WTC11 (cell line): ENCODE measurements around the gene CMTM4. TPM values are rescaled to one million over a fixed set of nuclear protein-coding genes. Genes with fewer than 3 reads are reported as not detected.

ENCODE experiments used
- ATAC-seq: fragments of 200-7000 bp; cut with Tn5 transposase; 2 replicates; pipeline ENCODE4 v1.10.0; 2021; ENCODE audit warnings: mild to moderate bottlenecking, moderate library complexity
- CTCF ChIA-PET: fragments of 300-600 bp; sonication (Branson Sonifier 250); formaldehyde crosslinking; loops from one replicate; lab custom pipeline; 2021; ENCODE audit warnings: antibody characterized with exemption; lab: Charles Lee
- POLR2A ChIA-PET: fragments of 350-600 bp; sonication (Branson Sonifier 250); formaldehyde crosslinking; loops from one replicate; lab custom pipeline; 2021; ENCODE audit warnings: antibody characterized with exemption; lab: Charles Lee
- DNase-seq: peaks from one replicate; pipeline ENCODE4 v3.0.0; 2021; ENCODE audit warnings: low spot score
- H3K27ac Mint-ChIP-seq: 2 replicates; pipeline ENCODE4 v1.8.0; 2021; ENCODE audit warnings: mixed read lengths
- H3K27me3 Mint-ChIP-seq: 2 replicates; pipeline ENCODE4 v1.8.0; 2021; ENCODE audit warnings: low read depth, mild to moderate bottlenecking, moderate library complexity, mixed read lengths
- H3K36me3 Mint-ChIP-seq: 2 replicates; pipeline ENCODE4 v1.8.0; 2021; ENCODE audit warnings: mixed read lengths
- H3K4me1 Mint-ChIP-seq: 2 replicates; pipeline ENCODE4 v1.8.0; 2022; ENCODE audit warnings: mixed read lengths
- H3K4me3 Mint-ChIP-seq: 2 replicates; pipeline ENCODE4 v1.8.0; 2021; ENCODE audit warnings: mild to moderate bottlenecking, moderate library complexity, mixed read lengths
- H3K9me3 Mint-ChIP-seq: 2 replicates; pipeline ENCODE4 v1.8.0; 2021; ENCODE audit warnings: mixed read lengths
- ATF2 ChIP-seq: sonication (generic); formaldehyde crosslinking; IDR thresholded peaks from 2 replicates; pipeline ENCODE4 v1.8.1; 2022; ENCODE audit warnings: low read depth, missing genetic modification reagents, borderline replicate concordance
- ATF6 ChIP-seq: sonication (generic); formaldehyde crosslinking; IDR thresholded peaks from 2 replicates; pipeline ENCODE4 v1.8.1; 2023; ENCODE audit warnings: mild to moderate bottlenecking, missing genetic modification reagents
- CREB1 ChIP-seq: sonication (generic); formaldehyde crosslinking; IDR thresholded peaks from 2 replicates; pipeline ENCODE4 v1.8.0; 2023; ENCODE audit warnings: mild to moderate bottlenecking, missing genetic modification reagents
- CREM ChIP-seq: sonication (generic); formaldehyde crosslinking; IDR thresholded peaks from 2 replicates; pipeline ENCODE4 v1.8.1; 2022; ENCODE audit warnings: mild to moderate bottlenecking, missing genetic modification reagents, moderate library complexity
- E2F1 ChIP-seq: sonication (generic); formaldehyde crosslinking; IDR thresholded peaks from 2 replicates; pipeline ENCODE4 v1.8.0; 2022; ENCODE audit warnings: mild to moderate bottlenecking, missing genetic modification reagents
- E2F4 ChIP-seq: sonication (generic); formaldehyde crosslinking; IDR thresholded peaks from 2 replicates; pipeline ENCODE4 v1.8.1; 2022; ENCODE audit warnings: low read depth, mild to moderate bottlenecking, moderate library complexity, missing genetic modification reagents, borderline replicate concordance
- FOXJ3 ChIP-seq: sonication (generic); formaldehyde crosslinking; IDR thresholded peaks from 2 replicates; pipeline ENCODE4 v1.9.0; 2021; ENCODE audit warnings: missing genetic modification reagents, mild to moderate bottlenecking, borderline replicate concordance
- HMGXB4 ChIP-seq: sonication (generic); formaldehyde crosslinking; IDR thresholded peaks from 2 replicates; pipeline ENCODE4 v1.8.1; 2023; ENCODE audit warnings: mild to moderate bottlenecking, moderate library complexity, missing genetic modification reagents
- IRF2 ChIP-seq: sonication (generic); formaldehyde crosslinking; IDR thresholded peaks from 2 replicates; pipeline ENCODE4 v1.8.0; 2022; ENCODE audit warnings: low read depth, missing genetic modification reagents, borderline replicate concordance
- NR1H2 ChIP-seq: sonication (generic); formaldehyde crosslinking; IDR thresholded peaks from 2 replicates; pipeline ENCODE4 v1.9.0; 2021; ENCODE audit warnings: mild to moderate bottlenecking, moderate library complexity, missing genetic modification reagents
- PREB ChIP-seq: sonication (generic); formaldehyde crosslinking; IDR thresholded peaks from 2 replicates; pipeline ENCODE4 v1.8.1; 2022; ENCODE audit warnings: mild to moderate bottlenecking, missing genetic modification reagents, moderate library complexity, borderline replicate concordance
- SOX15 ChIP-seq: fragments of 250-450 bp; sonication (Bioruptor Pico); IDR thresholded peaks from 2 replicates; pipeline ENCODE4 v1.9.0; 2021; ENCODE audit warnings: mild to moderate bottlenecking
- TEAD4 ChIP-seq: sonication (generic); formaldehyde crosslinking; IDR thresholded peaks from 2 replicates; pipeline ENCODE4 v1.8.0; 2022; ENCODE audit warnings: mild to moderate bottlenecking, missing genetic modification reagents
- USF1 ChIP-seq: sonication (generic); formaldehyde crosslinking; IDR thresholded peaks from 2 replicates; pipeline ENCODE4 v1.8.0; 2022; ENCODE audit warnings: mild to moderate bottlenecking, missing genetic modification reagents
- ZBTB43 ChIP-seq: sonication (generic); formaldehyde crosslinking; IDR thresholded peaks from 2 replicates; pipeline ENCODE4 v1.8.1; 2023; ENCODE audit warnings: mild to moderate bottlenecking, missing genetic modification reagents
- ZNF138 ChIP-seq: sonication (generic); formaldehyde crosslinking; conservative IDR thresholded peaks from 2 replicates; pipeline ENCODE4 v1.8.1; 2022; ENCODE audit warnings: mild to moderate bottlenecking, moderate library complexity, missing genetic modification reagents
- ZNF671 ChIP-seq: fragments of 250-450 bp; sonication (Bioruptor Pico); IDR thresholded peaks from 2 replicates; pipeline ENCODE4 v1.8.0; 2021; ENCODE audit warnings: mild to moderate bottlenecking
- total RNA-seq: library from RNA; stranded (reverse); gene quantifications from 3 replicates; pipeline ENCODE4 v1.2.3, GENCODE V29; 2021

The CMTM4 gene
- total RNA-seq, 1 experiment from 2014 or later: 56.2 TPM

- no peak for TF ChIP-seq ATF2 (CRISPR knock-in tag)
- no peak for TF ChIP-seq ZBTB43
- no peak for TF ChIP-seq PREB (CRISPR knock-in tag)
- no peak for TF ChIP-seq FOXJ3 (CRISPR knock-in tag)
- no peak for TF ChIP-seq ZNF671
- TF ChIP-seq ATF6 (CRISPR knock-in tag): no peak
- no peak for TF ChIP-seq IRF2 (CRISPR knock-in tag)
- TF ChIP-seq HMGXB4 (CRISPR knock-in tag): no peak
These were observed 18.7 kb downstream of the CMTM4 start (continued) for GRCh38 chr16:66677836-66678235.

- no peaks in the 10 kb centered on the region; the same call in 1 of the 2 replicates for H3K27me3 Mint-ChIP-seq
- ChIA-PET POLR2A (interaction anchor here (1.2 kb wide), 1 partner anchor 16 kb away, joined by 3 read pairs; no protein-coding TSS in a partner anchor), CTCF (interaction anchor here (0.9 kb wide), 1 partner anchor 26 kb away, joined by 5 read pairs; no protein-coding TSS in a partner anchor)
- 0 out of 2 replicates have a peak overlapping the region, but pooled peaks have one; percentile 1 for H3K27ac Mint-ChIP-seq
- H3K36me3 Mint-ChIP-seq: peaks cover 16% of the 10 kb centered on the region
- no peak overlapping the region for H3K4me3 Mint-ChIP-seq
- no peak for DNase-seq
- H3K9me3 Mint-ChIP-seq: peaks cover 4% of the 10 kb centered on the region; the same call in 1 of the 2 replicates
- TF ChIP-seq ATF6 (CRISPR knock-in tag) (no peak), SOX15 (CRISPR knock-in tag) (no peak), CREB1 (CRISPR knock-in tag) (no peak), USF1 (no peak), ZNF138 (no peak), E2F4 (CRISPR knock-in tag) (no peak), E2F1 (no peak), TEAD4 (no peak), CREM (CRISPR knock-in tag) (no peak), NR1H2 (CRISPR knock-in tag) (no peak)
- ATAC-seq: no peak
- H3K4me1 Mint-ChIP-seq: peaks cover 4% of the 10 kb centered on the region; the same call in 1 of the 2 replicates
These were observed 19.4 kb downstream of the CMTM4 start for GRCh38 chr16:66677179-66677578.
